ENCODE results near the gene HKDC1.
"Not testable (repeated sequence)": the region's sequence is repeated elsewhere in the genome, so short reads cannot be mapped to it uniquely, and the experiment has no call there.

The HKDC1 gene

GRCh38 chr10:69281507-69282413 lies 61.6 kb downstream of the HKDC1 start:
- DNase-seq = no peak

GRCh38 chr10:69284402-69284801 lies 64.3 kb downstream of the HKDC1 start:
- DNase-seq = not testable (repeated sequence)

GRCh38 chr10:69285699-69286098 lies 65.6 kb downstream of the HKDC1 start:
- no peak for DNase-seq

- no peak for DNase-seq
Measured at GRCh38 chr10:69287181-69287580, 67.0 kb downstream of the HKDC1 start.

- DNase-seq = no peak
Measured at GRCh38 chr10:69290993-69291392, 70.9 kb downstream of the HKDC1 start.

GRCh38 chr10:69292459-69292858 lies 72.3 kb downstream of the HKDC1 start:
- DNase-seq = no peak

- DNase-seq = no peak
Measured at GRCh38 chr10:69295027-69295636, 75.0 kb downstream of the HKDC1 start.

GRCh38 chr10:69303632-69304051 lies 83.5 kb downstream of the HKDC1 start:
- no peak for DNase-seq

- no peak for DNase-seq
Measured at GRCh38 chr10:69306421-69306820, 86.3 kb downstream of the HKDC1 start.

GRCh38 chr10:69307434-69307833 lies 87.3 kb downstream of the HKDC1 start:
- no peak for DNase-seq

- not testable (repeated sequence) for DNase-seq
Measured at GRCh38 chr10:69308304-69308703, 88.2 kb downstream of the HKDC1 start.

- DNase-seq = no peak
Measured at GRCh38 chr10:69311309-69311708, 91.2 kb downstream of the HKDC1 start.

GRCh38 chr10:69312528-69312927 lies 92.4 kb downstream of the HKDC1 start:
- DNase-seq = no peak

- DNase-seq = peak; percentile 0
Measured at GRCh38 chr10:69315100-69315542, 95.0 kb downstream of the HKDC1 start.

GRCh38 chr10:69315610-69316312 lies 95.6 kb downstream of the HKDC1 start:
- no peak for DNase-seq

- DNase-seq = no peak
Measured at GRCh38 chr10:69316313-69317059, 96.4 kb downstream of the HKDC1 start.

Measured in NCI-H1105 treated with DMSO at 0.1 percent for 48 hours (cell line).